Body of pancreas (tissue), 4 donors: Measurements from ENCODE around the gene TTC28.

Experiments used
- CTCF ChIP-seq, 7 experiments: fragments of 450-650 bp in 4 of 7; fragments of 200-600 bp in 3 of 7; sonication (generic) in 3 of 7; IDR thresholded peaks; one replicate each; pipeline ENCODE4 v1.5.1; 2016 to 2019; ENCODE audit warnings: antibody characterized with exemption in 7 of 7
- POLR2A ChIP-seq, 3 donors: fragments of 450-650 bp; IDR thresholded peaks; one replicate each; pipeline ENCODE4 v1.6.1; 2016; ENCODE audit warnings: antibody characterized with exemption in 3 of 3, mild to moderate bottlenecking in 2 of 3

DNA sequence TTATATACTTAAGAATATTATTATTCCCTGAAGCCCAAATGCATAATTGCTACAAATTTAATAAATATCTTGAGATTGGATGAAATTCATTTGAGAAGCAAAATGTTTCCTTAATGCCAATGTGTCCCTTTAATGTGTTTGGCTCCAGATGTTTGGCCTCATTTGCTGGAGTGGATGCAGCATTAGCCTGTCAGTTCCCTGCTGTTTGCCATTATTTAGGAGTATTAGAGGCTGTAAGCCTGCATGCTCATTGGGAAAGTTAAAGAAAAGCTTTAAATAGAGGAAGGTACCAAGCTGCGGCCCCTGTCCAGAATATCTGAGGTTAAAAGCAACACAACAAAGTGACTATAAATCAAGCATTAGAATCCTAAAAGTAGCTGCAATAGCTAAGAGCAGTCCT lies 705.8 kb downstream of the TTC28 start:
- TF ChIP-seq CTCF (IDR thresholded peaks at IDR 0.05) (no peak), POLR2A (IDR thresholded peaks at IDR 0.05) (no peak)
